ENCODE data around the gene CMSS1.

GRCh38 chr3:100155128-100155527, 337.5 kb downstream of the CMSS1 start:
- TF ChIP-seq CTCF (IDR thresholded peaks at IDR 0.05), result no peak
- no peak for TF ChIP-seq POLR2A (IDR thresholded peaks at IDR 0.05)

Data from right lobe of liver (tissue), 4 donors.